GM06990 (cell line): Measurements from ENCODE around the gene FSTL4.

Source experiments
- DNase-seq: peaks from one replicate; pipeline ENCODE4 v3.0.0-alpha.2; 2011; ENCODE audit not compliant: insufficient read length; ENCODE audit errors: extremely low read depth
- H3K27me3 ChIP-seq: replicated peaks from 2 replicates; pipeline ENCODE4 v1.6.0; 2011; ENCODE audit warnings: low read length; ENCODE audit not compliant: control insufficient read depth, insufficient read depth
- H3K36me3 ChIP-seq: 2 replicates; pipeline ENCODE4 v1.5.1; 2011; ENCODE audit warnings: low read length; ENCODE audit not compliant: control insufficient read depth, insufficient read depth
- H3K4me3 ChIP-seq: replicated peaks from 2 replicates; pipeline ENCODE4 v1.5.1; 2011; ENCODE audit warnings: low read depth, mild to moderate bottlenecking, control low read depth, low read length
- CTCF ChIP-seq: IDR thresholded peaks from 2 replicates; pipeline ENCODE4 v1.5.1; 2011; ENCODE audit warnings: low read length, control low read depth, mild to moderate bottlenecking, inconsistent platforms; ENCODE audit not compliant: insufficient read depth, poor library complexity, severe bottlenecking

The FSTL4 gene

DNA sequence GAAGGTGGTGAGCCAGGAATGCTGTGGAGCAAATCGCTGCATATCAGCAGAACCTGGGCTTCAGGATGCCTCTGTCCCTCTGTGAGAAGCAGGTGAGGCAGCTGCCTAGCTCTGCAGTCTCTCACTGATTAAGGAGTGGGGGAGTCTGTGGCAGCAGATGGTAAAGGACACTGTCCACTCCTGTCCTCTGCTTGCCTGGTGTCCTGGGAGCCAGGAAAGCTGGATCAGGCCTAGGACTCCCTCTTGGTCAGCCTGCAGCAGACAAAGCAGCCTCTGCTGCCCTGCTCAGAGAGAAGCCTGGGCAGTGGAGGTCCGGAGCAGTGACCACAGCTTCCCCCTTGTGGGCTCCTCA is 345.8 kb downstream of the FSTL4 start:
- Histone ChIP-seq H3K27me3 (no peaks in the 10 kb centered on the region), H3K36me3 (no peaks in the 10 kb centered on the region), H3K4me3 (no peak overlapping the region)
- DNase-seq = no peak
- TF ChIP-seq CTCF = no peak

DNA sequence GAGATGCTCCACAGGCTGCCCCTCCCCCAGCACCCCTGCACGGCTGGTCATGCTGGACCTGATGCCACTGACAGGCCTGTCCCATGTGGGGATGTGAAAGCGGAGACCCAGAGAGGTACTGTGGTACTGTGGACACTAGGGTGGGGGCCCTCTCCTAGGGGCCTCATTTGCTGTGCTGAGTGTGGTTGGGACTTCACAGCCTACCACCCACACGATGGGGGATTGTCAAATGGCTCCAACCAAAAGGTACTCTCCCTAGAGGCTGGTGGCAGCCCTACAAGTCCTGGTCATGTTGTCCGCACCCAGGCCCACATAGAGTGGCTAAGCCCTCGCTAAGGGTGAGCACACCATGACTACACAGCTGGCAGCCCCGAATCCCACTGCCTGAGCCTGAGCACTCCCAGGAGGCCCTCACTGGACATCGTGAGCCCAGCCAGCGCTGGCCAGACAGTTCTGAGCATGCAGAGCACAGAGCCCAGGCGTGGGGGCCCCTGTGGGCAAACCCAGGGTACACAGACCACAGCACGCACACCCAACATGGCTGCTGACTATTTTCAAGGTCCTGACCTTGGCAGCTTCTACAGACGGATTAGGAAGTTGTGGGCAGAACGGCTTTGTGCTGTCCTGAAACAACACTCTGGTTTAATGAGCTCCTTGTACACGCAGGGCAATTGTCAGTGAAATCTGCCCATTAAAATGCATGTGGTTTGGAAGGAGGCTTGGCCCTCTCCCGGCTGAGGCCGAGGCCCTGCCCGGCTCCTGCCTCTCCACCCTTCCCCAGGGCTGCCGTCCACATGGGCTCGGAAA is 346.4 kb downstream of the FSTL4 start:
- Histone ChIP-seq H3K27me3 (no peaks in the 10 kb centered on the region), H3K36me3 (no peaks in the 10 kb centered on the region), H3K4me3 (no peak overlapping the region)
- no peak for TF ChIP-seq CTCF
- peak; percentile 15 for DNase-seq

GRCh38 chr5:133265257-133265656 is 347.1 kb downstream of the FSTL4 start:
- H3K27me3 ChIP-seq = no peaks in the 10 kb centered on the region
- no peak overlapping the region for H3K4me3 ChIP-seq
- no peak for DNase-seq
- H3K36me3 ChIP-seq = no peaks in the 10 kb centered on the region
- no peak for TF ChIP-seq CTCF

DNA sequence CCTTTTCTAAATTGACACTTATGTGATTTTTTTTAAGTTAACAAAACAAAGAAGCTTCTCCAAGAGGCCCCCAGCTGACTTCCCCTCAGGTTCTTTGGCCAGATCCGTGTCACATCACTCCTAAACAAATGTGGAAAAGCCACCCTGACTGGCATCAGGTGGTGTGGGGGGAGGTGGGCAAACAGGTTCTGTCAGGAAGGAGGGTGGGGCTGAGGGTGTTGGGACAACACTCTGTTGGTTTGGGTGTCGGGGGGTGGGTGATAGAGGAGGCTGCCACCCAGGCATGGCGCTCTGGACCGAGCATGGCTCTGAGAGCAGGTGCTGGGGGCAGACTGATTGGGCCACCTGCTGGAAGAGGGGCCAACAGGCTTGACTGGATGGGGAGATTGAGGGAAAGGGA is 349.7 kb downstream of the FSTL4 start:
- no peak overlapping the region for H3K4me3 ChIP-seq
- no peaks in the 10 kb centered on the region for H3K36me3 ChIP-seq
- H3K27me3 ChIP-seq = no peaks in the 10 kb centered on the region
- DNase-seq = no peak
- no peak for TF ChIP-seq CTCF

DNA sequence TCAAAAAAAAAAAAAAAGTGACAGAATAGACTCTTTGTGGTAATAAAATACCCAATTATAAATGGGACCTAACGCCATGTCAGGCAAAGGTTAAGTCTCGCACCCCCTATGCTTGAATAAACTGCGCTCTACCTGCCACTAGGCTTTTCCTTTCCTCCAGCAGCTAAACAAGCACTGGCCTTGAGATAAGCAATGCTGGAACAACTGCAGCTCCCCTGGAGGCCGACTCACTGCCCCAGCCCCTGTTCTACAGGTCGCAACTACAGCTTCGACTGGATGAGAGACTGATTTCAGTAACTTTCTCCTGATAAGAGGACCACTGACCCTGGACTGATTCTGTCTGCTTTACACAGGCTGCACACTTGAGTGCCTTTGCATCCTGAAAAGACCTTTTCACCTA is 350.3 kb downstream of the FSTL4 start:
- no peaks in the 10 kb centered on the region for H3K36me3 ChIP-seq
- H3K27me3 ChIP-seq = no peaks in the 10 kb centered on the region
- no peak for DNase-seq
- no peak for TF ChIP-seq CTCF
- H3K4me3 ChIP-seq = no peak overlapping the region

DNA sequence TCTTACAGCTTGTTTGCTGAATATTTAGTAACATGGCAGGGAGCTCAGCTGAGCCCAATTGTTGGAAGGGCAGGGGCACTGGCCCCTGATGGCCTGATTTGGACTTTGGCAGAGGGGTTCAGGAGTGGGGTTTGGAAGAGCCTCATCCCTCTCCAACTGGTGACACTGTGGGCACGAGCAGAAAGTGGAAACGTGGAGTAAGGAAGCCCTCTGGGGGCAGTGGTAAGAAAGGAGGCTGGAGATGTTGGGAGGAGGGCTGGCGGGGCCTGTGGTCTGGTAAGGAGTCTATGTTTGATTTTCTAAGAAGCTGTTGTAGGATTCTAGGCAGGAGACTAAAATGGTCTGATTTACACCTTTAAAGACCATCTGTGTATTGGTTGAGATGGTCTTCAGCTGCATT is 351.6 kb downstream of the FSTL4 start:
- DNase-seq = no peak
- TF ChIP-seq CTCF = peak; percentile 15
- no peak overlapping the region for H3K4me3 ChIP-seq
- no peaks in the 10 kb centered on the region for H3K27me3 ChIP-seq
- H3K36me3 ChIP-seq = no peaks in the 10 kb centered on the region
